ENCODE data around the gene ID1.
"Not testable (repeated sequence)": the region's sequence is repeated elsewhere in the genome, so short reads cannot be mapped to it uniquely, and the experiment has no call there.

GRCh38 chr20:31612271-31612640 is 7.2 kb downstream of the ID1 start:
- not testable (repeated sequence) for TF ChIP-seq SUZ12 (IDR thresholded peaks at IDR 0.05; ENCODE audit: extremely low read depth, insufficient read depth, insufficient read length); YY1 (IDR thresholded peaks at IDR 0.05; ENCODE audit: insufficient read depth, insufficient read length); ZNF274 (IDR thresholded peaks at IDR 0.05; ENCODE audit: low read depth, low read length)
